Midbrain (tissue), 1 donor: ENCODE data around the gene SLC8A1.

Experiments used
- DNase-seq: peaks from one replicate; lab custom pipeline; 2025; lab: John Stamatoyannopoulos, UW

The SLC8A1 gene

DNA sequence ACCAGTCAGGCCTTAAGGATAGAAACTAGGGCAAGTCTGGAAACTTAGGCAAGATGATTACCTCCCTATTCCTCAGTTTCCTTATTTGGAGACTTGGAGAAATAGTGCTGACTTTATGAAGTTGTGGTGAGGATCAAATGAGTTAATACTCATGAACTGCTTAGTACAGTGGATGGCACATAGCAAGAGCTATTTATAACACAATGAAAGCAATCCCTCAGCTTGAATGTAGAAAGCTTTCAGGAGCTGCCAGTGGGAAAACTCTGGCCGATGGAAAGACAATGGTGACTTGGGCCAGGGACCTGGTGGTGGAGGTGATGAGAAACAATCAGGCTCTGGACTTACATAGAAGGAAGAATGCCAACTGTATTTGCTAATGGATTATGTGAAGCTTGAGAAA is 403.4 kb downstream of the SLC8A1 start:
- no peak for DNase-seq

DNA sequence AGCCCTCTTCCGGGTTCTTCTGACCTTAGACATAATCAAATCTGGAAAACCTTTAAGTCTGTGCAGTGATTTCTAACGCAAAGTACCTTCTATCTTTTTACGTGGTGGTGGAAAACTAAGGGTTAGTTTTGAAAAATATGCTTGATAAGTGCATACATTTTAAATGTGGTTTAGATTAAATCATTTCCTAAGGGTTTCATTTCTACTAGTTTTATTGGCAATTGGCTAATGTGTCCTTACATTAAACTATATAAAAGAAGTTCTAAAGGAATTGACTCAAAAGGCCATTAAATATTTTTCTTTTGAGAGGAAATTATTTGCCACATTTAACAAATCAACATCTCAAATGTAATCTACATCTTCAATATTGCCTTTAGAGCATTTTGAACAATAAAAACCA is 404.5 kb downstream of the SLC8A1 start:
- no peak for DNase-seq
